Right lobe of liver (tissue), 4 donors: ENCODE results near the gene AMZ1.

Experiments used
- CTCF ChIP-seq, 4 donors: fragments of 200-600 bp in 3 of 4; fragments of 450-650 bp in 1 of 4; IDR thresholded peaks; one replicate each; pipeline versions ENCODE4 v1.5.1 to v1.8.0; 2016 to 2022; ENCODE audit warnings: antibody characterized with exemption in 4 of 4, mild to moderate bottlenecking in 2 of 4
- POLR2A ChIP-seq: fragments of 450-650 bp; IDR thresholded peaks from one replicate; pipeline ENCODE4 v1.6.1; 2017; ENCODE audit warnings: antibody characterized with exemption, mild to moderate bottlenecking
- donor health status: DM: no; HTN: no; CAD: no.
- donor health status: DM: no; HTN: no; CAD: no.
- donor health status: DM: no; HTN: yes; CAD: no.

GRCh38 chr7:2649139-2649838 is 38.7 kb upstream of the AMZ1 start:
- TF ChIP-seq CTCF (IDR thresholded peaks at IDR 0.05), result no peak
- TF ChIP-seq POLR2A, result no peak
